ENCODE data around the gene NDRG2.

DNA sequence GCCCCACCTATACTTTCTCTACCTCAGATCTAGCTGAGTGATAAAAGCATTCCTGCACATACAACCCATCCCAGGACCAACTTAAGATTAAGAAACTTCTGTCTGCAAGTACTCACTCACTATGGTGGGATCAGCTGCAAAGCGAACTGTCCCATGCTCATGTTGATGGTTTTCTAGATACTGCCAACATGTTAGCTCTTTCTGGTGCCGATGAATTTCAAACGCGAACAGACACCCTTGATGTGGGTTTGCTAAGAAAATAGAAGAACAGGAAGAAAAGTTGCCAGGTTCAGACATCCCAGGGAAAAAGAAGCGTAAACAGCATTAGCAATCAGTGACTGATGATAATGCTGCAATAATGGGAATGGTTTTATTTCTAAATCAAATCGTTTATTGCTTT is 27.3 kb downstream of the NDRG2 start:
- TF ChIP-seq, protein P1, sequence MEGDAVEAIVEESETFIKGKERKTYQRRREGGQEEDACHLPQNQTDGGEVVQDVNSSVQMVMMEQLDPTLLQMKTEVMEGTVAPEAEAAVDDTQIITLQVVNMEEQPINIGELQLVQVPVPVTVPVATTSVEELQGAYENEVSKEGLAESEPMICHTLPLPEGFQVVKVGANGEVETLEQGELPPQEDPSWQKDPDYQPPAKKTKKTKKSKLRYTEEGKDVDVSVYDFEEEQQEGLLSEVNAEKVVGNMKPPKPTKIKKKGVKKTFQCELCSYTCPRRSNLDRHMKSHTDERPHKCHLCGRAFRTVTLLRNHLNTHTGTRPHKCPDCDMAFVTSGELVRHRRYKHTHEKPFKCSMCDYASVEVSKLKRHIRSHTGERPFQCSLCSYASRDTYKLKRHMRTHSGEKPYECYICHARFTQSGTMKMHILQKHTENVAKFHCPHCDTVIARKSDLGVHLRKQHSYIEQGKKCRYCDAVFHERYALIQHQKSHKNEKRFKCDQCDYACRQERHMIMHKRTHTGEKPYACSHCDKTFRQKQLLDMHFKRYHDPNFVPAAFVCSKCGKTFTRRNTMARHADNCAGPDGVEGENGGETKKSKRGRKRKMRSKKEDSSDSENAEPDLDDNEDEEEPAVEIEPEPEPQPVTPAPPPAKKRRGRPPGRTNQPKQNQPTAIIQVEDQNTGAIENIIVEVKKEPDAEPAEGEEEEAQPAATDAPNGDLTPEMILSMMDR (IDR thresholded peaks at IDR 0.05 in 8 of 11, conservative IDR thresholded peaks at IDR 0.05 in 3 of 11) = no peak
- TF ChIP-seq POLR2A (IDR thresholded peaks at IDR 0.05) (no peak), POLR2AphosphoS5 (IDR thresholded peaks at IDR 0.05) (no peak)

Measured in spleen (tissue), 7 donors.